Stimulated activated CD4-positive, alpha-beta T cell treated with anti-CD3 and anti-CD28 coated beads, TNF-alpha, amount 100 ng/mL, for 4 hours (primary cell): ENCODE measurements around the gene TMEM91.
"Not testable (repeated sequence)": the region's sequence is repeated elsewhere in the genome, so short reads cannot be mapped to it uniquely, and the experiment has no call there.

Experiments
- DNase-seq, 3 experiments: peaks; one replicate each; pipeline ENCODE4 v3.0.0-alpha.2; 2020; ENCODE audit warnings: low read depth in 3 of 3

Gene TMEM91

DNA sequence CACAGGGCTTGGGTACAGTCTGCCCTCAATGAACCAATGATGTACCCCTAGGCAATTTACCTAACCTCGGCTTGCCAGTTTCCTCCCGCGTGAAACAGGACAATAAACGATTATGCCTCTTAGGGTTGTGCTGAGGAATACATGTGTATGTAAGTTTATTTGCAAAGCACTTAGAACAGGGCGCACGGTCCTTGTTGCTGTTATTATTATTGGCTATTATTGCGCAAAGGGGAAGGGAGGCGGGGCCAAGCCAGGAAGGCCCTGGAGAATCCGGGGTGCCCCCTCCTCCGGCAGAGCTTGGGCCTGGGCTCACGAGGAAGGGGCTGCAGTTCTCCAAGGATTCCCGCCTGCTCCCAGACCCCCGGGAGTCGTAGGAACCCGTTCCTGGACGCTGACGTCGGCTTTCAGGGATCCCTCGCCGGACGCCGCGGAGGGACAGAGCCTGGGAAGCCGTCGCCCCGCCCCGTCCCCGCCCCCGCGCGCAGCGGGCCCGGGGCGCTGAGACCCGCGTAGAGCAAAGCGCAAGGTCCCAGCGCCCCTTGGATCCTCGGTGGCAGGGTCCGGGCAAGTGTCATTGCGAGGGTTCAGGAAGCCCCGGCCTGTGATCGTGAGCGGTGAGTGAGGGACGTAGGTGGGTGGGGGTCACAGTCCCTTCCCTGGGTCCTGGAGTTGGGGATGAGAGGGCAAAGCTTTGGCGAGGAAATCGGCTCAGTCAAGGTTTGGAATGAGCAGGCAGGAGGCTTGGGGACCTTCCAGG lies at the start of gene TMEM91:
Gene TMEM91 (plus strand): TSS at position 293 of the 757 bp plus-strand sequence. CDS start 1,777 bp downstream, outside the sequence.
- no peak for DNase-seq

GRCh38 chr19:41327076-41327575 lies 49.2 kb upstream of the TMEM91 start:
- no peak for DNase-seq

DNA sequence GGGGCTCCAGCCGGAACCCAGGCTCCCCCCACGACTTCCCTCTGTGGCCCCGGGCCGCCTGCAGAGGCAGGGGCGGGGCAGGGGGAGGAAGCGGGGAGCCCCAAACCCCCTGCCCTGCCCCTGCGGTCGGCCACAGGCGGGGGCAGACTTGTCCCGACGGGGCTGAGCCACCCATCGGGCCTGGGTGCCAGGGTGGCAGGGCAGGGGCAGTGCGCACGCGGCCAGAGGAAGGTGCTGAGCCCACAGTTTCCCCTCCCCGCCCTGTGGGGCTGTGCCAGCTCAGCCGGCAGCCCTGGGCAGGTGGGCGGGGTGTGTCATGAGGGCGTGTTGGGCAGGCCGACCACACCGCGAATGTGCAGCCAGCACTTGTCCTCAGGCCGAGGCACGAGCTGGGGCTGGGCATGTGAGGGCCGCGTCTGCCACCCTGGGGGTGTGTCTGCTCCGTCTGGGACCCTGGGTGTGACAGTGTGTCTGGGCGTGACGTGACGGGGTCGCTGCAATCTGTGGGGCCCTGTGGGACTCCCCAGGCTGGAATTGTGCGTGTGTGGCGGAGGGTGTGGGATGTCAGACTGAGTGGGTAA lies 48.7 kb upstream of the TMEM91 start:
- DNase-seq: peak; percentile 64 to 79 (median 67)

GRCh38 chr19:41328157-41328841 lies 48.0 kb upstream of the TMEM91 start:
- DNase-seq: no peak

DNA sequence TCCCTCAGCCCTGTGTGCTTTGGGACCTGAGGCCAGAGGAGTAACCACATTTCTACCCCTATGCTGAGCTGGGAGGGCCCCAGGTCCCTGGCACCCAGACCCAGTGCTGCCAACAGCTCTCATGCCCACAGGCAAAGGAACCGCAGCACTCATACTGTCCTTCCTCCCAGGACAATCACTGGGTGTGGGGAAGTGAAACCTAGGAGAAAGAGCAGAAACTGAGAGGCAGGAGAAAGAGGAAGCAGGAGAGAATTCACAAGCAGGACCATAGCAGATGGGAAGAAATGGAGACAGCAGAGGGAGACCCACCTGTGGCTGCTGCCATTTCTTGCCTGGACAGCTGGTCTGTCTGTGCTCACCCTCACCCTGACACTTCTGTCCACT lies 47.5 kb upstream of the TMEM91 start:
- DNase-seq: no peak

- DNase-seq: no peak
These were observed 45.9 kb upstream of the TMEM91 start for GRCh38 chr19:41330481-41330880.

GRCh38 chr19:41330946-41331678 lies 45.2 kb upstream of the TMEM91 start:
- no peak for DNase-seq

DNA sequence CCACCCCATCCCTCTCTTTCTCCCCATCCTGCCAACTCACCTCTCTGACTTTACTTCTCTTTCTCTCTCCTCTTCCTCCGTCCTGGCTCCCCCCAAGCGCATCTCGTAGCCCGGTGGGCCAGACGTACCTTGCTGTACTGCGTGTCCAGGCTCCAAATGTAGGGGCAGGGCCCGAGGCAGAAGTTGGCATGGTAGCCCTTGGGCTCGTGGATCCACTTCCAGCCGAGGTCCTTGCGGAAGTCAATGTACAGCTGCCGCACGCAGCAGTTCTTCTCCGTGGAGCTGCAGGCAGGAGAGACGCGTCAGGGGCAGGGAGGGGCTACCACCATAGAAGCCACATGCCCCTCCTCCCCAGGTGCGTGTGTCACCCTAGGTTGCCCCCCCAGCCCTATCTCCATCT lies 44.3 kb upstream of the TMEM91 start:
- DNase-seq: no peak

- DNase-seq: no peak
These were observed 43.9 kb upstream of the TMEM91 start for GRCh38 chr19:41332468-41332867.

DNA sequence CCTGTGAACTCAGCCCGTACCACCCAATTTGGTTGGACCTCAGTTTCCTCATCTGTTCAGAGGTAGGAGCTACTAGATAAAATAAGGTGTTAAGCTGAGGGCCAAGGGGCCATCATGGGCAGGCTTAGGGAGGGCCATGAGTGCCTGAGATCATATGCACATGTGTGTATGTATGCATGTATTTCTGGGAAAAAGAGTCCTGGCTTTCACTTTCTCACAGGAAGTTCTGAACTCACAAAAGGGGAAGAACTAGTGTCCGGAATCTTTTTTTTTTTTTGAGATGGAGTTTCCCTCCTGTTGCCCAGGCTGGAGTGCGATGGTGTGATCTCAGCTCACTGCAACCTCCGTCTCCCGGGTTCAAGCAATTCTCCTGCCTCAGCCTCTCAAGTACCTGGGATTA lies 41.5 kb upstream of the TMEM91 start:
- no peak for DNase-seq

GRCh38 chr19:41335467-41335866 lies 40.9 kb upstream of the TMEM91 start:
- DNase-seq: no peak

DNA sequence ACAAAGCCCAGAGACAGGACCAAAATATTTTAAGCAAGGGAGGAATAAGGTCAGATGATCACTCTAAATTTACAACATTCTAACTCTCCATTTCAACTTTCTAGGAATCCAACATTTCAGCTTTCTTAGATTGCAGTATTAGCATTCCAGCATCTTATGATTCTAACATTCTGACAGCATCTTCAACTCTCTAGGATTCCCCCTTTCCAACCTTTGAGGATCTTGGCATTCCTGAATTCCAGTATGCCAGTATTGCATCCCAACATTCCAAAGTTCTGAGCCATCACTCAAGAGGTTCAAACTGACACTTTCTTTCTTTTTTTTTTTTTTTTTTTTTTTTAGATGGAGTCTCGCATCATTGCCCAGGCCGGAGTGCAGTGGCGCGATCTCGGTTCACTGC lies 36.4 kb upstream of the TMEM91 start:
- no peak for DNase-seq

DNA sequence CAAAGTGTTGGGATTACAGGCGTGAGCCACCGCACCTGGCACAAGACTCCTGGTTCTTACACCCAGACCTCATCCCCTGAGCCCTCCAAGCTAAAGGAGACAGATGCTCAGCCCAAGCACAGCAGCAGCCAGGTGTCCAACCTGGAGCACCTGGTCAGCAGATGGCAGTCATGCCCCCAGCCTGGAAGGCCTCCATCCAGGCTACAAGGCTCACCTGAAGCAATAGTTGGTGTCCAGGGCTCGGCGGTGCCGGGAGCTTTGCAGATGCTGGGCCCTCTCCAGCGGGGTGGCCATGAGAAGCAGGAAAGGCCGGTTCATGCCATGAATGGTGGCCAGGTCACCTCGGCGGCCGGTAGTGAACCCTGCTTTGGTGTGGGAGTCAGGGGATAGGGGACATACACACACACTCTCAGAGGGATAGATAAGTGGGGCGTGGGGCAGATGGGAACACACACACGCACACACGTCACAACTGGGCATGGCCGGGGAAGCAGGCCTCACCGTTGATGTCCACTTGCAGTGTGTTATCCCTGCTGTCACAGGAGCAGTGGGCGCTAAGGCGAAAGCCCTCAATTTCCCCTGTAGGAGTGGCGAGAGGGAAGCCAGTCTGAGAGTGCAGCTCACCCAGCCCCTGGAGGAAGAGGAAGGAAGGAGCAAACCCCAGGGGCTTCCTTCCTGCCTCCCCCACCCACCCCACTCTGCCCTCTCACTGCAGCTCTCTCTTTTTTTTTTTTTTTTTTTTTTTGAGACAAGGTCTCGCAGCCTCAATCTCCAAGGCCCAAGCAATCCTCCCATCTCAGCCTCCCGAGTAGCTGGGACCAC lies 34.5 kb upstream of the TMEM91 start:
- no peak for DNase-seq

GRCh38 chr19:41344162-41344561 lies 32.2 kb upstream of the TMEM91 start:
- no peak for DNase-seq

- DNase-seq: not testable (repeated sequence)
These were observed 29.4 kb upstream of the TMEM91 start for GRCh38 chr19:41346916-41347315.

DNA sequence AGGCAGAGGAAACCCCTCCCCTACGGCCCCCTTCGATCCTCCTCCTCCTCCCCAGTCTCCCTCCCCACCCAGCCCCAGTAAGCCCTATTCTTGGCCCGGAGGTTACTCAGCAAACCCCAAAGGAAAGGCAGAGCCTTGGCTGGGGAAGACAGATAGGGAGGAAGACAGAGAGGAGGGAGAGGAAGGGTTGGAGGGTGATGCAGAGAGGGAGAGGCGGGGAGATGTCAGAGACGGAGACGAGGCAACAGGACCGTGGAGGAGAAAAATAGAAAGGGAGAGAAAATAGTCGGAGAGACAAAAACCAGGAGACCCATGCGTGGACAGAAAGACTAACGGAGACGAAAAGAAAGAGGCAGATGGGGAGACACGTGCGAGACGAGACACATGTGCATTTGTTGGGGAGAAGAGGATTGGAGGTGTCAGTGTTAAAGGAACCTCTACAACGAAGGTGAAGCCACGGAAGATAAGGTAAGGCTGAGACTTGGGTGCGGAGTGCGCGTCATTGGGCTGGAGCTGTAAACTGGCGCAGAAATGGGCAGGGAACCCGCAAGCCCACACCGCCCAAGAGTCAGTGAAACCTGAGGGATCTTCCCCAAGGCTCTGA lies 25.5 kb upstream of the TMEM91 start:
- no peak for DNase-seq

DNA sequence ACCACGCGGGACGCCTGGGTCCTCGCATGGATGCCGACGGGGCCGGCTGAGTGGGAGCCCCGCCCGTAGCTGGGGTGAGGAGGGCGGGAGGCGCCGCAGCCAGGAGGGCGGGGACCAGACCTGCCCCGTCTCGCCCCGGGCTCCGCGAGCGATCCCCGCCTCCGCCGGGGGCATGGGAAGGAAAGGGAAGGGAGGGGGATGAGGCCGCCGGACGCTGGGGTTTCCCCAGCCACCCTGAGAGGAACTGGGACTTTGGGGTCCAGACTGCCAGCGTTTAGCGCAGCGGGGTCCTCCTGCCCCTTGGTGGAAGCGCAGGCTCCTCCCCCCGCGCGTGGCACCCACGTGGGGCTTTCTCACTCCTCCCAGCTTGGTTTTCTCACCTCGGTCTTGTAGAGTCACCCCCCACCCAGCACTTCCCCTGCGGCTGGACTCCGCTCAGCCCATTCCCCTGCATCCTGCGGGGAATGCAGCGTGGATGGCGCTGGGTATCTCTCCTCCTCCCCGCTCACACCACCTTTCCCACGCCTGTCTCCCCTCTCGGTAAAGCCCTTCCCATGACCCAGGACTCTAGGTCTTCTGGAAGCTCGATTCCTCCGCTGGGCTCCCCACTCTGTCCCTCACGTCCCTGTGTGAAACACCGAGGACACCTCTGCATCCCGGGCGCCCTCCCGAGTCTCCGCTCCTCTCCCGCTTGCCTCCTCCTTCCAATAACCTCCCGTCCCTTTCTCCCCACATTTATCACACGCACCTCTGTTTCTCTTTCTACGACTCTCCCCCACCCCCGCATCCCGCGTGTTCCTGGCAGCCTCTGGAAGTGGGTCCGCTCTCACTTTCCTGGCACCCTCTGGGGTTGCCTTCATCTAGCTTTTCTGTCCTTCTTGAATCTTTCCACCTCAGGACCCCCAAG lies 24.7 kb upstream of the TMEM91 start:
- peak; percentile 67 to 79 (median 72) for DNase-seq

- no peak for DNase-seq
These were observed 24.1 kb upstream of the TMEM91 start for GRCh38 chr19:41352279-41352608.

DNA sequence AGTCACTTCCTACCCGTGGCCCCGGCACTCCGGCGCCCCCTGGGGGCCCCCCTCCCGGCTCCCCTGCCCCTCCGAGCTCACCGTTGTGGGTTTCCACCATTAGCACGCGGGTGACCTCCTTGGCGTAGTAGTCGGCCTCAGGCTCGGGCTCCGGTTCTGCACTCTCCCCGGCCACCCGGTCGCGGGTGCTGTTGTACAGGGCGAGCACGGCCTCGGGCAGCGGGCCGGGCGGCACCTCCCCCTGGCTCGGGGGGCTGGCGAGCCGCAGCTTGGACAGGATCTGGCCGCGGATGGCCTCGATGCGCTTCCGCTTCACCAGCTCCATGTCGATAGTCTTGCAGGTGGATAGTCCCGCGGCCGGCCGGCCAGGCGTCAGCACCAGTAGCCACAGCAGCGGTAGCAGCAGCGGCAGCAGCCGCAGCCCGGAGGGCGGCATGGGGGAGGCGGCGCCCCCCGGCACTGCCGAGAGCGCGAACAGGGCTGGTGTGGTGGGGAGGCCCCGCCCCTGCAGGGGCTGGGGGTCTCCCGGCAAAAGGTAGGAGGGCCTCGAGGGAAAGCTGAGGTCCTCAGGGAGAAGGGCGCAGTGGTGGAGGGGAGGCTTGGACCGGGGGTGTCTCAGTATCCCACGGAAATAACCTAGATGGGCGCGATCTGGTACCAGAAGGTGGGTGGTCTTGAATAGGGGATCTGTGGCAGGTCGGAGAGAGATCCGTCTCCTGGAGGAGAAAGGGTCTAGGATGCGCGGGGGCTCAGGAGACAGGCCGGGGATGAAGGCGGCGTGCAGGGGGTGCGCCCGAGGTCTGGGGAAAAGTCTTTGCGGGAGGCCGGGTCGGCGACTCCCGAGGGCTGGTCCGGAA lies 23.5 kb upstream of the TMEM91 start:
- DNase-seq: peak; percentile 62 to 72 (median 71)
